GM19397 (cell line): ENCODE data around the gene KDM4C.
"Not testable (repeated sequence)": the region's sequence is repeated elsewhere in the genome, so short reads cannot be mapped to it uniquely, and the experiment has no call there.

Source experiments
- ATAC-seq: cut with Tn5 transposase; IDR thresholded peaks from one replicate; pipeline ENCODE4 v1.9.1; 2021; ENCODE audit warnings: mild to moderate bottlenecking, moderate library complexity; ENCODE audit not compliant: unreplicated experiment

KDM4C gene

DNA sequence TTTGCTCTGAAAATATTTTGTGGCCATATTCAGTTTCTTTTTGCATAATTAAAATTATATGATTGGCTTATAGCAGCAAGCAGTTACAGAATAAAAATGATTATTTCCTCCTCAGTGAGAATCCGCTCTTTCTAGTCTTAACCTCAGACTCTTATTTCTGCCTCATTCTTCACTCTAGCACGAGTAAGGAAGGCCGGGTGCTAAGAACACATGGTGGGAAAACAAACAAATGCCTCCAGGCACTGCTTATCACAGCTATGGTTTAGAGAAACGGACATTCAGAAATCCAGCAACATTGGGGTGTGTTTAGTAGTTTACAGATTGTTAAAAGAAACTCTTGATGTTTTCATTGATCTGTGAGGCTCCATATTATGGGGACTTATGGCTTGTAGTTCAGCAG, 168.7 kb downstream of the KDM4C start:
- ATAC-seq: no peak

DNA sequence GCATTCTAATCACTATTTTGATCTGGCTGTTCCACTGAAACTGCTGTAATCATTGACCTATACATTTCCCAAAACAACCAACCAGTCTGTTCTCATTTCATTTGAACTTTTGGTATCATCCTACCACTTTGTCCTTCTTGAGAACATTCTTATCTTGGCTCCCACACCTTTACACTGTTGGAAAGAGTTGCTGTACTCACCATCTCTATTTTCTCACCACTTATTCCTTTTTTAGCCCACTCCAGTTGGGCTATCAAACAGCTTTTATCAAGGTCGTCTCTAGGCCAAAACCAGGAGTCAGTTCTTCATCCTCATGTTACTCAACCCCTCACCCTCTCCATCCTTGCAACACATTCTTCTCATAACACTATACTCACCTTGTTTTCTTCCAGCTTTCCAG, 170.1 kb downstream of the KDM4C start:
- no peak for ATAC-seq

DNA sequence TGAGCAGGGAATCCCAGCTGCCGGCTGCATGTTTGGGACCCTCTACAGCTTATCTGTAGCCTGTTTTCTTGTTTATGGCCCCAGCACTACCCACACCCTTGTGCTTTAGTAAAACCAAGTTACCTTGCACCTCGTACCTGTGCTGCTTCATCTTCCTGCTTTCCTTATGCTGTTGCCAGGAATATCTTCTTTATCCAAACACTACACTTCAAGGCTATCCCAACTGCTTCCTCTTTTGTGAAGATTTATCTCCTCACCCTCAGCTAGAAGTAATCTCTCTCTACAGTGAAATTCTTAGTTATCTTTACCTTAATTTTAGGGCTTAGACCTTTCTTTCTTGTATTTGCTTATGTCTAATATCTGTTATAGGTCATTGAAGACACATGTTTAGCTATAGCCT, 171.1 kb downstream of the KDM4C start:
- ATAC-seq: no peak

DNA sequence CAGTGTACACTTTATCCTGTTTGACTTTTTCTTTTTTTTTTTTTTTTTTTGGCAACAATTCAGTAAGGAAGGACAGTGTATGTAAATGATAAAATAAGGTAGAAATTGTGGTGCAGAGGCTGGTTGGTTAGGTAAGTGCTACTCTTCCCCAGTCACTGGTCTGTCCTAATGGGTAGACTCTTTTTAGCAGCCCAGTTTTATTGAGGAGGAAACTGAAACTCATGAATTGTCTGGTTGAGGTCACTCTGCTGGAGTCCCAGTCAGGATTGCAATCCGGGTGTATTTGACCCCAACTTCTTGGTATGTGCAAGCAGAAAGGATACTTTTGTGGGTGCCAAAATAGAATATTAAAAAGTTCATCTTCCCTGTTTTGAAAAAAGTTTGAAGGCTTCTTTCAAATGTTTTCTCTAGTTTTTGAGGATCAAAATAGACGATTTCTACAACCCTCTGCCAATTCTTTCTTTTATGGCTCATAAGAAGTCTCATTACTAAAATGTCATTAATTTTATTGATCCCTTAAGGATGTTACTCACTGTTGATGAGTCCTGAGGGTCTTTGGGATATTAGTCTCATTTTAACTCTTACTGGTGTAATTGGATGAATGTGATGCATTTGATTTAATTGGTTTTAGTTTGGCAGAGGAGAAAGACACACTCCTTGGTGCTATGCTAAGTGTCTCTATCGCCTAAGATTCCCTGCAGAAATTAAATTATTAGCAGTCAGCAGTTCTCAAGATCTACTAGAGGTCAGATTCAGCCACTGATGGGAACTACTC, 171.9 kb downstream of the KDM4C start:
- no peak for ATAC-seq

DNA sequence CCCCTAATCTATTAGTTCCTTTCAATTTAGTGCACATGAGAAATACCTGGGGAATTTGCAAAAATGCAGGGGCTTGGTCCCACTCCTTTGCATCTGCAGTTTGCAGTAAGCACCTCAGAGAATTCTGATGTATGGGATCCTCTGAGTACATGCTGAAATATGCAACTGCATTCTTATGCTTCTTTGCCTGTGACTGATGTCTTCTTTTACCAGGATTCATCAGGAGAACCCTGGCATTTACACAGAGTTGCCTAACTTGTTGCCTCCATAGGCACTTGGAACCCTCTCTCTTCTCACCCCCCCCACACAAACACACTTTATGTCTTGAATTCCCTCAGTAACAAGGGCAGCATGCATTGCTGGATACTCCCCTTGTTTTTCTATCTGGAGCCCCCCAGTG, 173.1 kb downstream of the KDM4C start:
- no peak for ATAC-seq

DNA sequence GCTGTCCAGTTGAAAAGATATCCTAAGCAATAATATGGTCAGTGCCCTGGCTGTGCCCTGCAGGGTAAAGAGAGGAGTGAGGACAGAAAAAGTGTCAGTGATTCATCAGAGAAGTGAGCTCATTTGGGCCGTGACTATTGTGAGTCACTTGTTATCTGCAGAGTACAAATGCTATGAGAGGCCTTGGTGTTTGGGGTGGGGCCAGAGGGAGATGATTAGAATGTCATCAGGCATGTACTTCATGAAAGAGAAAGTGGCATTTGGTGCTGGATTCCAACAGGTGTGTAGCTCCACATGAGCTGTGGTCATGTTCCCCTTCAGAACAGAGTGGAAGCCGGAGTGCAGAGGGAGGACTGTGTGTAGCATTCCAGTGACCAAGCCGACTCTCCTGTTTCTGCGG, 174.1 kb downstream of the KDM4C start:
- ATAC-seq: peak; percentile 66

DNA sequence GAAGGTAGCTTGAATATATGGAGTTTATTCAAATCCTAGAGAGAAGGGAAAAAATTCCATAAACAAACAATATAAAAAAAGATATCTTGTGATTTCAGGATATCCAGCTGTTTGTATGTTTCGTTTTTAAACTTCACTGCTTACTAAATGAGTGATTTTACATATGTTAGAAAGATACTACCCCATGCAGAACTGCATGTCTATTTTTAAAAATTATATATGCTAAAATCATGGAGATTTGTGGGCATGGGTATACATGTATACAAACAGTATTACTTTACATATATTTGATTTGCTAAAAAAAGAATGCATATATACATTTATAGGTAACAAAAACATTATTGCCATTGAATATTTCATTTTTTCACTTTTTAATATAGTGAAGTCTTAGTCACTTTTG, 178.3 kb downstream of the KDM4C start:
- ATAC-seq: no peak

DNA sequence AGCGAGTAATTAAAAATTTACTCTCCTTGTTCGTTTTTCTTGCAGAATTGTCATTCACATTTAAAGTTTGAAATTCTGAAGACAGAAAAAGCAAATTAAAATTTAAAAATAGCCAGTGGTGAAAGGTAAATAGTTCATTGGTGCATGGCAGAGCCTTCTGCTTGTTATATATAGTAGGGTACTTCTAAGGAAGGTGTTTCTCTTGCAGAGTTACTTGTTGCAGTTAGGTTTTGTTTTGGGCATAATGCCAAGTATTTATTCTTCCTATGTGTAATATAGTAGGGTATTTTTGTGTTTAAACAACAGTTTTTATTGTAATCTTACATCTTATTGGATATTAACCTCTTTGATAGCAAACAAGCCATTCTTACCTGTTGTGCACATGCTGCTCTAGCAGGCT, 179.4 kb downstream of the KDM4C start:
- ATAC-seq: no peak

DNA sequence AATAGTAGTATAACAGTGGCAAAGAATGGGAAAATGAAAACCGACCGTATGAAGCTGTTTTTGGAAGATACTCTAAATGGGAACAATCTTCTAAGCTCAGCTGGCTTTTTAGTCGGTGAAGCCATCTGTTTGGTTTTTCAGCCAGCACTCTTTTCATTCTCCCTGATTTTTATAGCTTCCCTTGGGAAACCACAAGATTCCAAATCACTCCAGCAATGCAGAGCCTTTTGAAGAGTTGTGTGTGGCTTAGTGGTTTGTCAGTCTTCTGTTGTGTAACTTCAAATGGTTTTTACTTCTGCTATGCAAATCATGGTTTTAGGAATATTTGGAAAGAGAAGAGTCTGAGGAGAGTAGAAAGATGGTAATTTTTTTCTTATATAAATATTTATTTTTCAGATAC, 180.7 kb downstream of the KDM4C start:
- ATAC-seq: no peak

DNA sequence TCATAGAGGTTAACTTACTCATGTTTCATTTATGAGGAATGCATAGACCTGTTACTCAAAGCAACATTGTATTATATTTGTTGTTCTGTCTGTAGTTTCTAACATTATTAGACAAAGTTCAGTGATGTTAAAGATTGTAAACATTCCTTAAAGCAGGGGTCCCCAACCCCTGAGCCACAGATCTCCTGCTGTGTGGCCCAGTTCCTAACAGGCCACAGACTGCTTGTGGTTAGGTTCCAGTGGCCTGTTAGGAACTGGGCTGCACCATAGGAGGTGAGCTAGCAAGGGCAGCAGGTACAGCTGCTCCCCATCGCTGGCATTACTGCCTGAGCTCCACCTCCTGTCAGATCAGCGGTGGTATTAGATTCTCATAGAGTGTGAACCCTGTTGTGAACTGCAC, 181.1 kb downstream of the KDM4C start:
- no peak for ATAC-seq

DNA sequence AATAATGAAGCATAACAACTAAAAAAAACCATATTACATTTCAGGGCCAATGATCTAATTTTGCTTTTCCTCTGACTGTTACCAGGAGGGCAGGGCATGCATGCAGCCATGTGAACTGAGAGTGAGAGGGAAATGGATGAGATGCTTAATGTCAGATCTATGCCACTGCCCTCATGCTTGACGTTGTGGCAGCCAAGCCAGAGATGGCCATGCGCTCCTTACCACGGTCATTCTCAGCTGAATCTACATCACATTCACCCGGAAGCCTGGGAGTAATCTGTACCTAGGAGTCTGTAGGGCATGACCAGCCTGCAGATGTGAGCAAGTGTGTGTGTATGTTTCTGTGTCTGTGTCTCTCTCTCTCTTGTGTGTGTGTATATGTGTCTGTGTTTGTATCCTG, 183.7 kb downstream of the KDM4C start:
- ATAC-seq: no peak

DNA sequence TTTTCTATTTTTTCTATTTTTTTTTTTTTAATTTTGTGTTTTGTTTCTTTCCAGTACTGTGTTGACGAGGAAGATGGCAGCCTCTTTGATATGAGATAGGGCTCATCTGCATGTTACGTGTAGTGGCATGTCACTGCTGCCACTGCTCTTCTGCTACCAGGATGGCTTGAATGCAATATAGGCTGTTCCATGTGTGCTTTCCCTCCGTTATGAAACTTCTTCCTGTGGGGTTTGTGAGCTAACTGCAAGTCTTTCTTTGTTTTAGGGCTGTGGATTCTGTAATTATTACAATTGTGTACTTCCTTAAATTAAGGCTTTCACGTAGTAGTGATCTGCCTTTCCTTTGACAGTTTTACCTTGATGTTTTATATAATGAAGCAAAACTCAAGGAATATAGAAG, 184.6 kb downstream of the KDM4C start:
- no peak for ATAC-seq

DNA sequence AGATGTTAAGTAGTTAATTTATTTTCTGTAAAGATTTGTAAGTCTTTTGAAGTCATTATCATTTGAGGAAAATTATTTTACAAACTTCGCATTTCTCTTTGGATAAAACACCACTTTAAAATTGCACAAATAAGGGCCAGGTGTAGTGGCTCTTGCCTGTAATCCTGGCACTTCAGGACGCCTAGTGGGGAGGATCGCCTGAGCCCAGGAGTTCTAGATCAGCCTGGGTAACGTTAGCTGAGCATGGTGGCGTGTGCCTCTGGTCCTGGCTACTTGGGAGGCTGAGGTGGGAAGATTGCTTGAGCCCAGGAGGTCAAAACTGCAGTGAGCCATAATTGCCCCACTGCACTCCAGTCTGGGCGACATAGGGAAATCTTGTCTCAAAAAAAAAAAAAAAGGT, 185.5 kb downstream of the KDM4C start:
- ATAC-seq: no peak

DNA sequence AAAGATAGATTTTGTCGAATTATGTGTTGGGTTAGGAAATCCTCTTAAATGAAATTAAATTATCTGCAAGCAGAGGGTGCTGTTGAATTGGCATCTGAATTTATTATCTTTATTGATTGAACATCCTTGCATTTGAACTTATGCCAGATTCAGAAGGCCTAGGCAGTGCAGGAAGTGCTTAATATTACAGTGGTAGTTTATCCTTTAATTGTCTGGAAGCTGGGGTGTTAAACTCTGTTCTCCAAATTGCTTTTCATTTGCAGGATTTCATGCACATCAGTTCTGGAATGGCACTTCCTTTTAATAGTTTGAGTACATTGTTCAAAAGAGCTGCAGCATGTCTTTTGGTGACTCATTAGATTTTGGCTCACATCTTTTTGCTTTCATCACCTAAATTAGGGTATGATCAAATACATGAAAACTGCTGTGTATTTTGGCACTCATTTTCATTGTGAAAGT, 186.3 kb downstream of the KDM4C start:
- ATAC-seq: no peak

DNA sequence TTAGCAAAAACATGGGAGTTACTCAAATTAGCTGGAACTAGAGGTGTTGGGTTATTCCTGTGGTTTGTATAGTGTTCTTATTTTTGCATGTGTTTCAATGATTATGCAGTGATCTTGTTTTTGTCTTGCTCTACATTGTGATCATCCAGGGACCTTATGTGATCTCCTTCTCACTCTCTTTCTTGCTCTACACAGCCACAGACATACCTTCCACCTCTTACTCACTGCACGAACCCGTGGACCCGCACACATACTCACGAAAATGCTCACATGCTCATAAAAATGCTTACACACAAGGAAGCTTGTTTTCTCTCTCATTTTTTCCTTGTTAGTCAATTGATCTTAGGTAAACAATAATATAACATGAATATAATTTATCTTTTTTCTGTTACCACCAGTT, 187.1 kb downstream of the KDM4C start:
- no peak for ATAC-seq

DNA sequence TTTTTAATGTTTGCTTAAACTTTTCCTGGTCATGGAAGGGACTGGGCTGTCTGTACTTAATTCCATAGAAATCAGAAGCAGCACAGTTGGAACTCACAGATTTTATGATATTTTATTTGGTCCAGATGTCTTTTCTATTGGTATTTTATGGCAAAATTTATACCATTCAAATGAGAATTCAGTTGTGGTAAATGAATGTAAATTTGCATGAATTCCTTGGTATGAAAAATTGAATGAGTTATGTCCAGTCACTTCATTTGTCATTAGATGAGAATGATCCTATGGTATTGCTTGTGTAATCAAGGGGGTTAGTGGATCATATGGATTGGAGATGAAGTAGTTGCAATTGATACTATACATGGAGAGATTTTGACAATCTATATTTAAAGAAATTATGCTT, 188.0 kb downstream of the KDM4C start:
- ATAC-seq: no peak

DNA sequence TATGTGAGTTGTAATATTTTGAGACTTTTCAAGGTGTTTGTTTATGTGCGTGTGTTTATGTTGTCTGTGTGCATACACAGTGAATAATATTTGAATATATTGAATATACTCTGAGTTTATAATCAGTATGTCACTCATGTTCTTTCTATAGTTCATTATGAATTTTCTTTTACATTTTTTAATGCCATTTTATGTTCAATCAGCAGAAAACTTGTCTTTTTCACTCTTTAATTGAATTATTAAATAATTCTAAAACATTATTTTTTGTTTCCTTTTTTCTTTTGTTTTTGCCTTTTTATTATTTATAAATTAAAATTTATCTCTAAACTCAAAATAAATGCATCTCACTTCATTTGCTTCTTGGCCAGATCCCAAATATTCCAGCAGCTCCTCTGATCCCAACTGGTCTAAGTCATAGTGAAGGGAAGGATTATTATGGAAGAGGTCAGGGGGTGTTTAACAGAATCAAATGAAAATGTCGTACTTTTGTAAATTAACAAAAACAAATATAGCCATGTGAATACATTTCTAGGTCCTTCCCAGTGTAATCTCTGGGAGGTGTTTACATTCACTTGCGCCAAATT, 188.9 kb downstream of the KDM4C start:
- ATAC-seq: no peak

DNA sequence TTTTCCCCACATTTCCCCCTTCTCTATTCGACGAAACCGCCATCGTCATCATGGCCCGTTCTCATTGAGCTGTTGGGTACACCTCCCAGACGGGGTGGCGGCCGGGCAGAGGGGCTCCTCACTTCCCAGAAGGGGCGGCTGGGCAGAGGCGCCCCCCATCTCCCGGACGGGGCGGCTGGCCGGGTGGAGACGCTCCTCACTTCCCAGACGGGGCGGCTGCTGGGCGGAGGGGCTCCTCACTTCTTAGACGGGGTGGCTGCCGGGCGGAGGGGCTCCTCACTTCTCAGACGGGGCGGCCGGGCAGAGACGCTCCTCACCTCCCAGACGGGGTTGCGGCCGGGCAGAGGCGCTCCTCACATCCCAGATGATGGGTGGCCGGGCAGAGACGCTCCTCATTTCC, 191.1 kb downstream of the KDM4C start:
- ATAC-seq: not testable (repeated sequence)

DNA sequence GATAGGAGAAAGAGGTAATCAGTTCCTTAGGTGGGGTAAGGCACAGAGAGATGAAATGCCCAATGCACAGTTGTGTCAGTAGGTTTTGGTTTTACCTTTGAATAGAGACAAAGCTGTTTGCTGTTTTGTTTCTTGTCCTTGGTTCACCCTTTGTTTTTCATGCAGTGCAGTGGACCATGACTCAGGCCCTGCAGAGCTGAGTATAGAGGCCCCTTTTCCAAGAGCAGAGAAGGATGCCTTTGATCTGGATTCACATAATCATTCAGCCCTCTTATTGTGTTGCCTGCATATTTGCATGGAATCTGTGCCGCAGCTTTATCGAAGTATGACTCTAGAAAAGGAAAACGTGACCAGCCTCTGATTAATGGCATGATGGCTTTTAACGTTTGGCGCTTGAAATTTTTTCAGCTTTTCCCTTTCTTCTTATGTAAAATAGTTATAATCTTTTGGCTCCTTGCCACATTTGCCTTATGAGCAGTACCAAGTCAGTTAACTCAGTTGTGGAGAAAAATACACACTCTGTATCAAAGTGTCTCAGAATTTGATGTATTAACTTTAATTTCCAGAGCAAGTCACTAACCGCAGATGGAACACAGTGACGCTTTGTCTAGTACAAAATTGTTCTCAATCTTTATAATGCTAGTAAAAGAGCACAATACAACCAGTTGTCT, 197.6 kb downstream of the KDM4C start:
- ATAC-seq: no peak

DNA sequence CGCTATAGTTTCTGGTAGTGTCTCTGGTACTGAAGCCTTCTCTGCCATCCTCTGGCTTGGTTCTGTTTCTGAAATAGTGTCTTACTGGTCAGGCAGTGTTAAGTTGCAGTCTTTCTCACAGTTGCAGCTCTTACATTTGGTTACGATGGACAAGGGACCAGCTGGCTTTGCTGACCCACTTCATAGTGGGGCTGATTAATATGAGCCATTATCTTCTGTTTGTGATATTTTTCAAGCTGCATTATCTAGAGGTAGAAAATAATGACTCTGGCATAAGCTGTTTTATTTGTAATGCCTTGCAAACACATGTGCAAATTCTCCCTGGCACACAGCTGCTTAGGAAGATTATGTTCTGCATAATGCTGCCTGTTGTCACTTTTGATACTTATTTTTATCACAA, 199.1 kb downstream of the KDM4C start:
- no peak for ATAC-seq

DNA sequence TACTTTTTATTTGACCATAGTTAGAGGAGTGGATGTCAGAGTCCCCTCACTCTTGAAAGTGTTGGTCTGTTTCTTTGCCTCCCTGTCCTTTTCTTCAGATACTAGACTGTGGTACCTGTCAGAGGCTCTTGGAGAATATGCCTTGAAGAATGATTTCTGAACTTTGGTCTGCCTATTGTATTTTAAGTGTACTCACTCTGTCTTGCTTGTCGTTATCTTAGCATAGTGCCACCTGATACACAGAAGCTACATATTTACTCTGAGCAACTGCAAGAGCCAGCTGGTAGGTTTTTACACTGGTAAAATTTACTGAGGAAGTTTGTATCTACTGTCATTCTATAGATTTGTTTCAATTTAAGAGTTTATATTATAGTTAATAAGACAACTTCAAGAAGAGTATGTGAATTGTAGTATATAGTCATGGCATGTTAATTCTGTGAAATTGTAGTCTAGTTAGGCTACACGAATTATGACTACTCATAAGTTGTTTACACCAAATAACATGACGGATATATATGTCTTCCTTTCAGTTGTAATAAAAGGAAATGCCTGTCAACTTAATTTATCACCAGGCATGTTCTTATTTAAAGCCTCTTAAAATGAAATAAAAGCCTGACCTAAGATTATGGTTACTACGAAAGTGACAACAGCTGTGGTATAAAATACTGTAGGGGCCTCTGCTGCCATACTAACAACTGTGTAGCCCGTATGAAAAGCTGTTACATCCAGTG, 201.7 kb downstream of the KDM4C start:
- no peak for ATAC-seq

DNA sequence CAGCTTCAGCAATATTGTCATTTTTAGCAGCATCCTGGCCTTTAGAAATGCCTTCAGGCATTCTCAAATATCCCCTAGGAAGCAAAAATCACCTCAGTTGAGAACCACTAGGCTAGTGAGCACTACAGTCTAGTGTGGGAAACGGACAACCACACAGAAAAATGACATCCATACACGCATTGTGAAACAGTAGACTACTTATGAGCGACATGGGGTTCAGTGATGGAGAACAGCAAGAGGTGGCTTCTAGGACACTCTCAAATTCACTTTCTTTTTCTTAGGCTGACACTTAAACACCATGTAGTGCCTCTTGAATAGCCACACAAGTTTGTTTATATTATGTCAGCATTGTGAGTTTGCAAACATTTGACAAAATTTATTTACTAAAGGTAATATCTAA, 203.0 kb downstream of the KDM4C start:
- peak; percentile 81 for ATAC-seq
